Activated CD8-positive, alpha-beta T cell treated with anti-CD3 and anti-CD28 coated beads for 36 hours (primary cell): ENCODE results near the gene UBE2D1. TPM values are rescaled to one million over a fixed set of nuclear protein-coding genes. Genes with fewer than 3 reads are reported as not detected.

Source experiments
- ATAC-seq: fragments of 200-7000 bp; cut with Tn5 transposase; one replicate; pipeline ENCODE4 v1.10.0; 2021; ENCODE audit warnings: mild to moderate bottlenecking, moderate library complexity
- CTCF ChIA-PET: fragments of 350-600 bp; sonication (Branson Sonifier 250); formaldehyde crosslinking; loops from one replicate; lab custom pipeline; 2021; ENCODE audit warnings: antibody characterized with exemption; lab: Charles Lee
- POLR2A ChIA-PET: fragments of 350-600 bp; sonication (Branson Sonifier 250); formaldehyde crosslinking; loops from one replicate; lab custom pipeline; 2021; ENCODE audit warnings: antibody characterized with exemption; lab: Charles Lee
- DNase-seq: peaks from one replicate; pipeline ENCODE4 v3.0.0-alpha.2; 2020
- H3K27ac Mint-ChIP-seq: one replicate; pipeline ENCODE4 v1.8.0; 2021; ENCODE audit warnings: mild to moderate bottlenecking, mixed read lengths
- H3K27me3 Mint-ChIP-seq: one replicate; pipeline ENCODE4 v1.8.0; 2021; ENCODE audit warnings: mixed read lengths
- H3K36me3 Mint-ChIP-seq: one replicate; pipeline ENCODE4 v1.8.0; 2021; ENCODE audit warnings: low read depth, mixed read lengths
- H3K4me1 Mint-ChIP-seq: one replicate; pipeline ENCODE4 v1.8.0; 2021; ENCODE audit warnings: low read depth, mixed read lengths
- H3K4me3 Mint-ChIP-seq: one replicate; pipeline ENCODE4 v1.8.0; 2021; ENCODE audit warnings: mild to moderate bottlenecking, moderate library complexity, mixed read lengths
- H3K9me3 Mint-ChIP-seq: one replicate; pipeline ENCODE4 v1.8.0; 2021; ENCODE audit warnings: mixed read lengths
- CTCF ChIP-seq: fragments of 200-600 bp; IDR thresholded peaks from one replicate; pipeline ENCODE4 v1.8.0; 2022; ENCODE audit warnings: antibody characterized with exemption, mild to moderate bottlenecking
- intact Hi-C: fragments of 100-400 bp; cut with micrococcal nuclease; formaldehyde crosslinking; loops from one replicate; pipeline ENCODE4 v1.10.0; 2022
- total RNA-seq, 2 experiments: library from RNA; stranded (reverse); gene quantifications; one replicate each; pipeline ENCODE4 v1.2.3, GENCODE V29; 2021

The UBE2D1 gene
- total RNA-seq, 2 experiments from 2014 or later, result 12.1 to 12.8 TPM

- CTCF ChIA-PET, result interaction anchor here (1.7 kb wide), 1 partner anchor 41 kb away, joined by 6 read pairs; no protein-coding TSS in a partner anchor
- H3K4me3 Mint-ChIP-seq, result no peak overlapping the region
- H3K27me3 Mint-ChIP-seq, result peaks cover 3% of the 10 kb centered on the region
- peaks cover 8% of the 10 kb centered on the region for H3K36me3 Mint-ChIP-seq
- H3K4me1 Mint-ChIP-seq, result peaks cover 13% of the 10 kb centered on the region
- H3K27ac Mint-ChIP-seq, result no peak overlapping the region
- POLR2A ChIA-PET, result no interaction called here
- H3K9me3 Mint-ChIP-seq, result no peaks in the 10 kb centered on the region
- DNase-seq (no peak), ATAC-seq (no peak)
- intact Hi-C loops, result no loop called here
- no peak for TF ChIP-seq CTCF
Measured at GRCh38 chr10:58331646-58332045, 3.2 kb upstream of the UBE2D1 start.

DNA sequence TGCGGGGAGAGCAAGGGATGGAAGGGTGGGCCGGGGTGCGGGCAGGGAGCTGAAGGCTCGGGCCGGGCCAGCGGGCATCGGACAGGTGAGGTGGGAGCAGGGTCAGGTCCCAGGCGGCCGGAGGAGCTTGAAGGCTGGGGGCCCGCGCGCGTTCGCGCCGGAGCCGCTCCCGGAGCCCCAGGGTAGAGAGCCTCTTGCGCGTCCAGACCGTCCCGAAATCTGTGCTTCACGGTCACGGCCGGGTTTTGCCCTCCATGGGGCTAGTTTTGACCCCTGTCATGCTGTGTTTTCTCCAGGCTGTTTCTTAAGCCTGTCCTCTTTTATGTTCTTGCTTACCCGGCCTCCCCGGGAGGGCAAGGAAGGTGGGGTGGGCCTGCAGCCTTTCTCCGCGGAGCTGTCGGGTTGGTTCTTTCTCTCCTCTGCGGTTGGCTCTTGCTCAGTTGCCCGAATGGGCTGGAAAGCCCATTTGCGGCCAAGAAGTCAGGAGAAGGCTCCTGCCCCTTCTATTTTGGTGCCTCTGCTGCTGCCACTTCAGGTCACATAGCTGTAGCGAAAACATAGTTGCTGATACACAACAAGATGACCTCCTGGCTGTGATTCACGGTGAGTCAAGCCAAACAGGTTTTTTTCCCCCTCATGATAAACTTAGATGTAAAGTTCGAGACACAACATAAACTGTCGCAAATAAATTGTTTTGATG lies 650 bp downstream of the UBE2D1 start:
- ChIA-PET CTCF (interaction anchor here (0.7 to 2.0 kb wide), 6 partner anchors 9 to 53 kb away, joined by 3 to 11 read pairs (median 4); partner anchors contain the start of gene TFAM), POLR2A (interaction anchor here (0.6 to 1.2 kb wide), 5 partner anchors 8 to 52 kb away, joined by 3 to 4 read pairs (median 3); no protein-coding TSS in a partner anchor)
- ATAC-seq (peak; percentile 28), DNase-seq (peak; percentile 42)
- no peaks in the 10 kb centered on the region for H3K9me3 Mint-ChIP-seq
- peak overlapping the region; percentile 69 for H3K27ac Mint-ChIP-seq
- no peaks in the 10 kb centered on the region for H3K27me3 Mint-ChIP-seq
- H3K36me3 Mint-ChIP-seq, result peaks cover 14% of the 10 kb centered on the region
- intact Hi-C loops, result loop anchor here (5.0 kb wide), 1 partner anchor 47 kb away; no protein-coding TSS in a partner anchor
- no peak for TF ChIP-seq CTCF
- H3K4me3 Mint-ChIP-seq, result peak overlapping the region; percentile 91
- H3K4me1 Mint-ChIP-seq, result peaks cover 34% of the 10 kb centered on the region

DNA sequence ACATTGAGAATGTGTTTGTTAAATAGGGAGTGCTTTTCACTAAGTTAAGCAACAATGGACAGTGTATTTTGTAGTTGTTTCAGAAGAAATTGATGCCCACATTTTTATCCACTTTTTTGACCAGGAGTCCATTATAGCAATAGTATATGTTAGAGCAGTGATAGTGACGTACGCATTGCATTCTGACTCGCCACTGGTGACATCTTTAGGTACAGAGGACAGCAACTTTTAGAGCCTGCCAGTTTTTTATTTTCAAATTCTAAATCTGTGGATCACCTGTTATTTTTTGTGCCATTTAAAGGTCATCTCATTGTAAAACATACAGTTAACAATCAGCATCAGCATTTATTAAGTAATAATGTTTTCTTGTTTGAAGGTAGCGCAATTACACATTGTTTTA lies 1.4 kb downstream of the UBE2D1 start:
- Mint-ChIP-seq H3K27ac (no peak overlapping the region), H3K4me3 (peak overlapping the region; percentile 91), H3K4me1 (peaks cover 41% of the 10 kb centered on the region), H3K9me3 (no peaks in the 10 kb centered on the region), H3K36me3 (peaks cover 14% of the 10 kb centered on the region), H3K27me3 (no peaks in the 10 kb centered on the region)
- DNase-seq (no peak), ATAC-seq (no peak)
- intact Hi-C loops, result loop anchor here (5.0 kb wide), 1 partner anchor 46 kb away; no protein-coding TSS in a partner anchor
- TF ChIP-seq CTCF, result no peak
- POLR2A ChIA-PET, result no interaction called here
- CTCF ChIA-PET, result no interaction called here

GRCh38 chr10:58341422-58341821 lies 6.6 kb downstream of the UBE2D1 start:
- POLR2A ChIA-PET, result no interaction called here
- no peak overlapping the region for H3K4me3 Mint-ChIP-seq
- H3K4me1 Mint-ChIP-seq, result peaks cover 41% of the 10 kb centered on the region
- no peaks in the 10 kb centered on the region for H3K9me3 Mint-ChIP-seq
- ATAC-seq (no peak), DNase-seq (no peak)
- peaks cover 13% of the 10 kb centered on the region for H3K36me3 Mint-ChIP-seq
- no peak for TF ChIP-seq CTCF
- CTCF ChIA-PET, result no interaction called here
- intact Hi-C loops, result no loop called here
- H3K27me3 Mint-ChIP-seq, result no peaks in the 10 kb centered on the region
- H3K27ac Mint-ChIP-seq, result no peak overlapping the region

- TF ChIP-seq CTCF, result no peak
- ATAC-seq (no peak), DNase-seq (no peak)
- ChIA-PET CTCF (interaction anchor here (1.0 kb wide), 1 partner anchor 50 kb away, joined by 3 read pairs; no protein-coding TSS in a partner anchor), POLR2A (no interaction called here)
- Mint-ChIP-seq H3K9me3 (no peaks in the 10 kb centered on the region), H3K27me3 (no peaks in the 10 kb centered on the region), H3K4me3 (no peak overlapping the region), H3K4me1 (peaks cover 39% of the 10 kb centered on the region), H3K27ac (no peak overlapping the region), H3K36me3 (peaks cover 16% of the 10 kb centered on the region)
- intact Hi-C loops, result no loop called here
Measured at GRCh38 chr10:58341947-58342346, 7.1 kb downstream of the UBE2D1 start.
